Gastroesophageal sphincter (tissue), 4 donors: ENCODE measurements around the gene PLEKHN1. TPM values are rescaled to one million over a fixed set of nuclear protein-coding genes. Genes with fewer than 3 reads are reported as not detected.

Experiments
- ATAC-seq: fragments of 150-250 bp; one replicate; pipeline ENCODE4 v1.9.1; 2016; ENCODE audit warnings: mild to moderate bottlenecking, moderate library complexity
- H3K27ac ChIP-seq, 4 donors: fragments of 200-600 bp; sonication (generic) in 3 of 4; 1 replicate in 3 of 4; 2 replicates in 1 of 4; pipeline ENCODE4 v1.5.1; 2016 to 2019
- H3K27me3 ChIP-seq: fragments of 200-600 bp; sonication (generic); one replicate; pipeline ENCODE4 v1.5.1; 2019
- H3K36me3 ChIP-seq, 2 donors: fragments of 200-600 bp; sonication (generic); one replicate each; pipeline ENCODE4 v1.5.1; 2019; ENCODE audit warnings: control low read depth in 1 of 2
- H3K4me1 ChIP-seq, 3 donors: fragments of 200-600 bp; sonication (generic); 1 replicate in 2 of 3; 2 replicates in 1 of 3; pipeline ENCODE4 v1.5.1; 2016 to 2019; ENCODE audit warnings: control low read depth in 2 of 3
- H3K4me3 ChIP-seq, 2 donors: fragments of 200-600 bp; sonication (generic); one replicate each; pipeline ENCODE4 v1.5.1; 2019; ENCODE audit warnings: mild to moderate bottlenecking in 1 of 2, moderate library complexity in 1 of 2
- H3K9me3 ChIP-seq, 3 donors: fragments of 200-600 bp; sonication (generic); one replicate each; pipeline ENCODE4 v1.5.1; 2017 to 2019; ENCODE audit warnings: control low read depth in 2 of 3
- CTCF ChIP-seq, 4 experiments: fragments of 200-600 bp in 2 of 4; fragments of 450-650 bp in 2 of 4; sonication (generic) in 1 of 4; IDR thresholded peaks; one replicate each; pipeline ENCODE4 v1.5.1; 2017 to 2019; ENCODE audit warnings: antibody characterized with exemption in 4 of 4, mild to moderate bottlenecking in 2 of 4, moderate library complexity in 2 of 4
- EP300 ChIP-seq: sonication (generic); formaldehyde crosslinking; IDR thresholded peaks from one replicate; pipeline ENCODE4 v1.6.1; 2017; ENCODE audit warnings: antibody characterized with exemption, mild to moderate bottlenecking
- POLR2A ChIP-seq, 2 donors: fragments of 450-650 bp; IDR thresholded peaks; one replicate each; pipeline ENCODE4 v1.6.1; 2017; ENCODE audit warnings: antibody characterized with exemption in 2 of 2, mild to moderate bottlenecking in 2 of 2, moderate library complexity in 1 of 2
- POLR2AphosphoS5 ChIP-seq: sonication (generic); formaldehyde crosslinking; IDR thresholded peaks from one replicate; pipeline ENCODE4 v1.6.1; 2017; ENCODE audit warnings: antibody characterized with exemption
- WGBS, 2 donors: methylation state at CpG; one replicate each; pipeline ENCODE4 v1.1.5; 2018; ENCODE audit warnings: low coverage in 1 of 2; 5-methylcytosine and 5-hydroxymethylcytosine counted together
- total RNA-seq, 4 donors: library from RNA; depleted of rRNA; stranded (reverse); fragments of >200 nt; gene quantifications; one replicate each; pipeline ENCODE4 v1.1.0, GENCODE V29; 2016

The PLEKHN1 gene, protein sequence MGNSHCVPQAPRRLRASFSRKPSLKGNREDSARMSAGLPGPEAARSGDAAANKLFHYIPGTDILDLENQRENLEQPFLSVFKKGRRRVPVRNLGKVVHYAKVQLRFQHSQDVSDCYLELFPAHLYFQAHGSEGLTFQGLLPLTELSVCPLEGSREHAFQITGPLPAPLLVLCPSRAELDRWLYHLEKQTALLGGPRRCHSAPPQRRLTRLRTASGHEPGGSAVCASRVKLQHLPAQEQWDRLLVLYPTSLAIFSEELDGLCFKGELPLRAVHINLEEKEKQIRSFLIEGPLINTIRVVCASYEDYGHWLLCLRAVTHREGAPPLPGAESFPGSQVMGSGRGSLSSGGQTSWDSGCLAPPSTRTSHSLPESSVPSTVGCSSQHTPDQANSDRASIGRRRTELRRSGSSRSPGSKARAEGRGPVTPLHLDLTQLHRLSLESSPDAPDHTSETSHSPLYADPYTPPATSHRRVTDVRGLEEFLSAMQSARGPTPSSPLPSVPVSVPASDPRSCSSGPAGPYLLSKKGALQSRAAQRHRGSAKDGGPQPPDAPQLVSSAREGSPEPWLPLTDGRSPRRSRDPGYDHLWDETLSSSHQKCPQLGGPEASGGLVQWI
- total RNA-seq, result 1 to 10 TPM in 1 of 4 donors, under 1 TPM in 1, not detected in 2; 0.62 to 2.3 TPM

DNA sequence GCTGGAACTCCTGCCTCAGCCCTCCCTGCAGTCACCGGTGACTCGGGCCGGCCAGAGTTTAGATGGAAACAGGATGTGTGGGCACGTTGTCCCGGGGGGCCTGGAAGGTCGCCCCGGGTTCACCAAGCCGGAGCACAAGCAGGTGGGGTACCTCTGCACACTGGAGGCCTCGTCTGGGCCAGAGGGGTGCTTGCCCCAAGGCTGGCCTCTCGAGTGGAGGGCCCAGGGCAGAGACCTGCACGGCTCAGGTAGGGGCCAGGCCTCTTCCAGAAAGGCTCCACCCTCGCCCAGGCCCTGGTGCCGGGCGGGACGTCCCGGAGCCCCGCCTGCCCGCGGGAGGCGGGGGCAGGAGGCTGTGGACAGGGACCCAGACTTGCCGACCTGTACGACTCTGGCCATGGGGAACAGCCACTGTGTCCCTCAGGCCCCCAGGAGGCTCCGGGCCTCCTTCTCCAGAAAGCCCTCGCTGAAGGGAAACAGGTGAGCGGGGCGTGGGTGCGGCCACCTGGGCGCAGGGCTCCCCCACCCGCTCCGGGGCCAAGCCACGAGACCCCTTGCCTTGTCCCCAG, at the start of gene PLEKHN1:
PLEKHN1 (plus strand) TSS at position 348 of the 569 bp plus-strand sequence; CDS start at position 398, 50 bp downstream.
- Histone ChIP-seq H3K9me3 (no peaks in the 10 kb centered on the region), H3K4me3 (peak within 1 kb of the TSS; percentile 35 to 64), H3K27ac (peak within 1 kb of the TSS in 3 of 4 donors; percentile 67 to 72 (median 69)), H3K4me1 (peaks cover 0 to 27% (median 13%) of the 10 kb centered on the region in 3 donors), H3K36me3 (peaks cover 0 to 31% of the 10 kb centered on the region in 2 donors), H3K27me3 (peaks cover 42% of the 10 kb centered on the region)
- TF ChIP-seq CTCF (IDR thresholded peaks at IDR 0.05) (no peak), POLR2AphosphoS5 (no peak), EP300 (no peak), POLR2A (IDR thresholded peaks at IDR 0.05) (no peak)
- no CpG with 5 or more reads among the region's 31 CpGs for WGBS, 2 donors
- peak; percentile 19 for ATAC-seq

DNA sequence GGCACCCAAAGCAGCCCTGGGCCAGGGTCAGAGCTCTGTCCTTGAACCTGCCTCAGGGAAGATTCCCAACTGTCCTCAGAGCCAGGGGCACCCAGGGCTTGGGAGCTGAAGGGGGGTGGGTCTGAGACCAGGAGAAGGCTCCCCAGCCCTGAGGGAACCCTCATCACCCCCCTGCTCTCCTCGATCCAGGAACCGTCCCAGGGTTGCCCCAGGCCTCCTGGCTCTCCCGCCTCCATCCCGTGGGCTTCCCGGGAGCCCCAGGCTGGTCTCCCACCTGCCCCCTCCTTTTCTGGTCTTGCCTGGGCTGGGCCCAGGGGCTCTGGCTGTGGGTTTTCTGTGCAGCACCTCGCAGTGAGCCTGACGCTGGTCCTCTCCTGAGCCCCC, 49.2 kb upstream of the PLEKHN1 start:
- Histone ChIP-seq H3K9me3 (no peaks in the 10 kb centered on the region), H3K36me3 (no peaks in the 10 kb centered on the region), H3K4me1 (peaks cover 0 to 38% (median 15%) of the 10 kb centered on the region in 3 donors), H3K27ac (no peak overlapping the region), H3K27me3 (peaks cover 92% of the 10 kb centered on the region), H3K4me3 (no peak overlapping the region)
- TF ChIP-seq EP300 (no peak), POLR2A (IDR thresholded peaks at IDR 0.05) (no peak), CTCF (IDR thresholded peaks at IDR 0.05) (no peak), POLR2AphosphoS5 (no peak)
- WGBS, 2 donors, result 31 to 67% methylated on average over 4 to 7 of the region's 7 CpGs
- ATAC-seq, result no peak

- no peak for TF ChIP-seq POLR2AphosphoS5
- no peak for TF ChIP-seq EP300
- TF ChIP-seq CTCF (IDR thresholded peaks at IDR 0.05), result no peak
- no peak for TF ChIP-seq POLR2A (IDR thresholded peaks at IDR 0.05)
- H3K4me1 ChIP-seq, result peaks cover 0 to 43% (median 15%) of the 10 kb centered on the region in 3 donors
- WGBS, 2 donors, result 41 to 58% methylated on average over 5 to 8 of the region's 22 CpGs
- no peak overlapping the region for H3K4me3 ChIP-seq
- no peak for ATAC-seq
- H3K27ac ChIP-seq, result no peak overlapping the region
- no peaks in the 10 kb centered on the region for H3K36me3 ChIP-seq
- H3K27me3 ChIP-seq, result peaks cover 92% of the 10 kb centered on the region
- H3K9me3 ChIP-seq, result no peaks in the 10 kb centered on the region
Observed at GRCh38 chr1:917466-918091, 48.7 kb upstream of the PLEKHN1 start.

DNA sequence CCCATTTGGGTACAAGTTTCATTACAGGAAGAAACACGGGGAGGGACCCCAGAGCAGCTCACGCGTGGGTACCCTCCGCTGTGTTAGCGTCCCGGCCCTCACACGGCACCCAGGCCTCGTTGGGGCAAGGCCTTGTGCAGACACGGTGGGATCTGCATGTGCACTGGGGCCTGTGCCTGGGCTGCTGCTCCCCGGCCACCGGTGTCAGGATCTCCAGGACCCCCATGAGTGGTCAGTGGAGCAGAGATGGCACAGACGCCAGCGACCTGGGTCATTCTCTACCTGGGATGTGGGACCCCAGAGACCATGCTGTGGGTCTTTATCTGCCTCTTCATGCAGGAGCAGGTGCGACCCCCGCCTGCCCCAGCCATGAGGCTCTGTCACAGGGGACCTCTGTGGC, 47.9 kb upstream of the PLEKHN1 start:
- WGBS, 2 donors, result no CpG with 5 or more reads among the region's 15 CpGs
- H3K27me3 ChIP-seq, result peaks cover 93% of the 10 kb centered on the region
- no peak for TF ChIP-seq POLR2AphosphoS5
- no peak for TF ChIP-seq CTCF (IDR thresholded peaks at IDR 0.05)
- TF ChIP-seq POLR2A (IDR thresholded peaks at IDR 0.05), result no peak
- no peak for TF ChIP-seq EP300
- no peaks in the 10 kb centered on the region for H3K36me3 ChIP-seq
- H3K4me3 ChIP-seq, result no peak overlapping the region
- no peak overlapping the region for H3K27ac ChIP-seq
- ATAC-seq, result no peak
- peaks cover 0 to 51% (median 20%) of the 10 kb centered on the region in 3 donors for H3K4me1 ChIP-seq
- no peaks in the 10 kb centered on the region for H3K9me3 ChIP-seq
